ENCODE results near the gene LDLRAD2.

The LDLRAD2 gene

GRCh38 chr1:21855257-21856096, 43.4 kb downstream of the LDLRAD2 start:
- FAIRE-seq (no peak), DNase-seq (ENCODE audit: extremely low spot score, insufficient read length, low read depth) (no peak)

- no peak for FAIRE-seq
- no peak for DNase-seq (ENCODE audit: extremely low spot score, insufficient read length, low read depth)
Measured at GRCh38 chr1:21857142-21857839, 45.2 kb downstream of the LDLRAD2 start.

- no peak for FAIRE-seq
- DNase-seq (ENCODE audit: extremely low spot score, insufficient read length, low read depth) = no peak
Measured at GRCh38 chr1:21857840-21858670, 46.0 kb downstream of the LDLRAD2 start.

- DNase-seq (ENCODE audit: extremely low spot score, insufficient read length, low read depth) (no peak), FAIRE-seq (no peak)
Measured at GRCh38 chr1:21859669-21860179, 47.7 kb downstream of the LDLRAD2 start.

- FAIRE-seq (no peak), DNase-seq (ENCODE audit: extremely low spot score, insufficient read length, low read depth) (no peak)
Measured at GRCh38 chr1:21860971-21861370, 48.9 kb downstream of the LDLRAD2 start.

GRCh38 chr1:21861602-21862429, 49.8 kb downstream of the LDLRAD2 start:
- no peak for DNase-seq (ENCODE audit: extremely low spot score, insufficient read length, low read depth)
- no peak for FAIRE-seq

- FAIRE-seq = no peak
- no peak for DNase-seq (ENCODE audit: extremely low spot score, insufficient read length, low read depth)
Measured at GRCh38 chr1:21863981-21864380, 51.9 kb downstream of the LDLRAD2 start.

- FAIRE-seq = no peak
- no peak for DNase-seq (ENCODE audit: extremely low spot score, insufficient read length, low read depth)
Measured at GRCh38 chr1:21864730-21865129, 52.7 kb downstream of the LDLRAD2 start.

- DNase-seq (ENCODE audit: extremely low spot score, insufficient read length, low read depth) = no peak
- no peak for FAIRE-seq
Measured at GRCh38 chr1:21865609-21865942, 53.5 kb downstream of the LDLRAD2 start.

- FAIRE-seq (peak; percentile 88), DNase-seq (ENCODE audit: extremely low spot score, insufficient read length, low read depth) (peak; percentile 60)
Measured at GRCh38 chr1:21865943-21866706, 54.1 kb downstream of the LDLRAD2 start.

- DNase-seq (ENCODE audit: extremely low spot score, insufficient read length, low read depth) (no peak), FAIRE-seq (no peak)
Measured at GRCh38 chr1:21866707-21867043, 54.6 kb downstream of the LDLRAD2 start.

- DNase-seq (ENCODE audit: extremely low spot score, insufficient read length, low read depth) (no peak), FAIRE-seq (no peak)
Measured at GRCh38 chr1:21867451-21867996, 55.5 kb downstream of the LDLRAD2 start.

GRCh38 chr1:21868482-21868881, 56.4 kb downstream of the LDLRAD2 start:
- DNase-seq (ENCODE audit: extremely low spot score, insufficient read length, low read depth) (no peak), FAIRE-seq (no peak)

GRCh38 chr1:21868941-21869454, 56.9 kb downstream of the LDLRAD2 start:
- DNase-seq (ENCODE audit: extremely low spot score, insufficient read length, low read depth) = no peak

GRCh38 chr1:21869620-21870121, 57.6 kb downstream of the LDLRAD2 start:
- FAIRE-seq (no peak), DNase-seq (ENCODE audit: extremely low spot score, insufficient read length, low read depth) (no peak)

More at GRCh38 chr1:21868941-21869454, 56.9 kb downstream of the LDLRAD2 start:
- FAIRE-seq = no peak

GRCh38 chr1:21870611-21871010, 58.5 kb downstream of the LDLRAD2 start:
- FAIRE-seq (no peak), DNase-seq (ENCODE audit: extremely low spot score, insufficient read length, low read depth) (no peak)

GRCh38 chr1:21871943-21872342, 59.9 kb downstream of the LDLRAD2 start:
- no peak for DNase-seq (ENCODE audit: extremely low spot score, insufficient read length, low read depth)
- FAIRE-seq = no peak

GRCh38 chr1:21872445-21873079, 60.5 kb downstream of the LDLRAD2 start:
- no peak for FAIRE-seq

More at GRCh38 chr1:21872445-21873079, 60.5 kb downstream of the LDLRAD2 start:
- DNase-seq (ENCODE audit: extremely low spot score, insufficient read length, low read depth) = no peak
